GM18498 (cell line): ENCODE results near the gene CELA2B.
"Not testable (repeated sequence)": the region's sequence is repeated elsewhere in the genome, so short reads cannot be mapped to it uniquely, and the experiment has no call there.

ENCODE experiments used
- ATAC-seq: cut with Tn5 transposase; IDR thresholded peaks from one replicate; pipeline ENCODE4 v1.9.1; 2021; ENCODE audit warnings: mild to moderate bottlenecking, moderate library complexity; ENCODE audit not compliant: unreplicated experiment

The CELA2B gene

GRCh38 chr1:15475752-15476314 lies at the start of gene CELA2B:
Gene CELA2B, plus strand, starts transcription at chr1:15476104. Its CDS starts 22 bp downstream, at chr1:15476126.
- no peak for ATAC-seq

- ATAC-seq: no peak
These were observed 49.2 kb upstream of the CELA2B start for GRCh38 chr1:15426492-15427279.

GRCh38 chr1:15427280-15427666 lies 48.6 kb upstream of the CELA2B start:
- ATAC-seq: no peak

- not testable (repeated sequence) for ATAC-seq
These were observed 47.7 kb upstream of the CELA2B start for GRCh38 chr1:15428252-15428651.

- ATAC-seq: no peak
These were observed 47.0 kb upstream of the CELA2B start for GRCh38 chr1:15428815-15429435.

- no peak for ATAC-seq
These were observed 46.2 kb upstream of the CELA2B start for GRCh38 chr1:15429701-15430149.

- no peak for ATAC-seq
These were observed 44.9 kb upstream of the CELA2B start for GRCh38 chr1:15430787-15431570.

- no peak for ATAC-seq
These were observed 44.3 kb upstream of the CELA2B start for GRCh38 chr1:15431571-15431948.

GRCh38 chr1:15432324-15432723 lies 43.6 kb upstream of the CELA2B start:
- no peak for ATAC-seq

GRCh38 chr1:15433471-15433870 lies 42.4 kb upstream of the CELA2B start:
- ATAC-seq: no peak

- not testable (repeated sequence) for ATAC-seq
These were observed 41.2 kb upstream of the CELA2B start for GRCh38 chr1:15434739-15435138.

- ATAC-seq: no peak
These were observed 40.4 kb upstream of the CELA2B start for GRCh38 chr1:15435239-15436077.

- no peak for ATAC-seq
These were observed 38.9 kb upstream of the CELA2B start for GRCh38 chr1:15436881-15437442.

GRCh38 chr1:15439325-15439724 lies 36.6 kb upstream of the CELA2B start:
- no peak for ATAC-seq

GRCh38 chr1:15440357-15440756 lies 35.5 kb upstream of the CELA2B start:
- ATAC-seq: no peak

- ATAC-seq: no peak
These were observed 34.7 kb upstream of the CELA2B start for GRCh38 chr1:15441247-15441646.

GRCh38 chr1:15442119-15442518 lies 33.8 kb upstream of the CELA2B start:
- ATAC-seq: no peak

- ATAC-seq: no peak
These were observed 33.1 kb upstream of the CELA2B start for GRCh38 chr1:15442759-15443158.

GRCh38 chr1:15443281-15443680 lies 32.6 kb upstream of the CELA2B start:
- ATAC-seq: no peak
